ENCODE results near the gene CCK.

DNA sequence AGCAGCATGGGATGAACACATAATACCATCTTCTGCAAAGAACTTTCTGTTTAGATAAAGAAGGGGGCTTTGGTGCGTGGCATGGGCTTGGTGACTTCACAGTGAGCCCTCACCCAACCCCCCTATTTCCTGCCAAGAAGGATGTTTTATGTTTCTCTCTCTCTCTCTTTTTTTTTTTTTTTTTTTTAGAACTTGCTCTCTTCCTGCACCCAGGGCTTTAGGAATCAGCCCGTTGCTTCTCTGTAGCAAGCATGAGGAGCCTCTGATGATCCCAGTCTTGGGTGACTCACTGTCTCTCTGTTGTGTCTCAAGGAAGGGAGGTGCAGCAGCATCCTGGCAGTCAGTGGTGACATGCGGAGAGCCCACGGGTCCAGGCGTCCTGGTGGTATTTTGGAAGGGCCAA is 49.1 kb downstream of the CCK start:
- TF ChIP-seq RFX5 (IDR thresholded peaks at IDR 0.05) (no peak), CTCF (IDR thresholded peaks at IDR 0.05) (no peak), EHMT2 (IDR thresholded peaks at IDR 0.05; ENCODE audit: low read depth) (no peak), ZNF302 (CRISPR knock-in tag; IDR thresholded peaks at IDR 0.05) (no peak), TP53 (CRISPR knock-in tag; IDR thresholded peaks at IDR 0.05) (no peak), JUNB (IDR thresholded peaks at IDR 0.05) (no peak), JUN (IDR thresholded peaks at IDR 0.05) (no peak), ESRRA (IDR thresholded peaks at IDR 0.05; ENCODE audit: borderline replicate concordance, low read length) (no peak), CHD2 (IDR thresholded peaks at IDR 0.05; ENCODE audit: low read length, partially characterized antibody) (no peak), POLR2A (IDR thresholded peaks at IDR 0.05; ENCODE audit: low read length) (no peak), PBX3 (IDR thresholded peaks at IDR 0.05) (no peak)
- TF ChIP-seq, protein P1, sequence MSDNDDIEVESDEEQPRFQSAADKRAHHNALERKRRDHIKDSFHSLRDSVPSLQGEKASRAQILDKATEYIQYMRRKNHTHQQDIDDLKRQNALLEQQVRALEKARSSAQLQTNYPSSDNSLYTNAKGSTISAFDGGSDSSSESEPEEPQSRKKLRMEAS (IDR thresholded peaks at IDR 0.05): no peak

Data from A549 (cell line).